KMS-11 (cell line): ENCODE measurements around the gene TAF4.

ENCODE experiments used
- H2AFZ ChIP-seq: fragments of 200-600 bp; sonication (generic); 2 replicates; pipeline ENCODE4 v1.6.1; 2016; ENCODE audit warnings: antibody characterized with exemption, mixed run types, low read depth
- H3K27ac ChIP-seq: fragments of 200-600 bp; sonication (generic); 2 replicates; pipeline ENCODE4 v1.6.1; 2016; ENCODE audit warnings: mild to moderate bottlenecking, mixed run types
- H3K27me3 ChIP-seq: fragments of 200-600 bp; sonication (generic); 2 replicates; pipeline ENCODE4 v1.6.1; 2017; ENCODE audit warnings: mild to moderate bottlenecking, low read depth, mixed run types, moderate library complexity; ENCODE audit not compliant: insufficient read depth
- H3K36me3 ChIP-seq: fragments of 200-600 bp; sonication (generic); 2 replicates; pipeline ENCODE4 v1.6.1; 2017; ENCODE audit warnings: mild to moderate bottlenecking, mixed run types; ENCODE audit not compliant: insufficient read depth
- H3K4me1 ChIP-seq: fragments of 200-600 bp; sonication (generic); 2 replicates; pipeline ENCODE4 v1.6.1; 2016; ENCODE audit warnings: mild to moderate bottlenecking, low read depth, mixed run types; ENCODE audit not compliant: poor library complexity, severe bottlenecking
- H3K4me2 ChIP-seq: fragments of 200-600 bp; sonication (generic); 2 replicates; pipeline ENCODE4 v1.7.0; 2016; ENCODE audit warnings: mild to moderate bottlenecking, mixed run types
- H3K4me3 ChIP-seq: fragments of 200-600 bp; sonication (generic); IDR thresholded peaks from 2 replicates; pipeline ENCODE4 v1.6.1; 2017; ENCODE audit warnings: low read depth, low read length, mixed read lengths; ENCODE audit not compliant: insufficient read depth
- H3K79me2 ChIP-seq: fragments of 200-600 bp; sonication (generic); 2 replicates; pipeline ENCODE4 v1.6.1; 2016; ENCODE audit warnings: low read depth, mixed run types; ENCODE audit not compliant: insufficient read depth
- H3K9ac ChIP-seq: fragments of 200-600 bp; sonication (generic); 2 replicates; pipeline ENCODE4 v1.6.1; 2016; ENCODE audit warnings: mild to moderate bottlenecking, mixed run types
- H4K20me1 ChIP-seq: fragments of 200-600 bp; sonication (generic); 2 replicates; pipeline ENCODE4 v1.6.1; 2016; ENCODE audit warnings: mild to moderate bottlenecking, mixed run types; ENCODE audit not compliant: insufficient read depth
- TF ChIP-seq, protein P1 (sequence below): fragments of 200-600 bp; sonication (generic); conservative IDR thresholded peaks from 2 replicates; pipeline ENCODE4 v1.6.1; 2017; ENCODE audit warnings: low read depth, mild to moderate bottlenecking, antibody characterized with exemption, low read length, moderate library complexity, mixed read lengths

TAF4 gene

DNA sequence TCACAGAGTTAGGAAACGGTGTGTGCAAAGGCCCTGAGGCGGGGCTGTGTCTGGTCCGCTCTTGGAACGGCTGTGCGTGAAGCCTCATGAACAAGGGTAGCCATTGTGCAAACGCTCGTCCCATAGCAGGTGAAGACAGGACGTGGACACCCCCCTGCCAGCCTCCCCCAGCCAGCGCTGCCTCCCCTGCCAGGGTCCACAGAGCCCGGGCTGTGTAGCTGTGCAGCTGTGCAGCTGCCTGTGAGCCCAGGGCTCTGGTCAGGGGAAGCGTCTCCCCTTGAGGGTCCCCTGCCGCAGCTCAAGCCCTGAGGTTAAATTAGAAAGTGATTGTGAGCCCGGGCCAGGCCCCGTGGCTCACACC is 139.4 kb downstream of the TAF4 start:
- Histone ChIP-seq H3K4me2 (no peak overlapping the region), H3K27me3 (peaks cover 50% of the 10 kb centered on the region; the same call in 1 of the 2 replicates), H2AFZ (no peak overlapping the region), H3K79me2 (no peaks in the 10 kb centered on the region), H3K4me3 (no peak overlapping the region), H3K4me1 (no peaks in the 10 kb centered on the region), H4K20me1 (no peaks in the 10 kb centered on the region), H3K36me3 (no peaks in the 10 kb centered on the region), H3K9ac (no peak overlapping the region), H3K27ac (no peak overlapping the region)
- TF ChIP-seq, protein P1, sequence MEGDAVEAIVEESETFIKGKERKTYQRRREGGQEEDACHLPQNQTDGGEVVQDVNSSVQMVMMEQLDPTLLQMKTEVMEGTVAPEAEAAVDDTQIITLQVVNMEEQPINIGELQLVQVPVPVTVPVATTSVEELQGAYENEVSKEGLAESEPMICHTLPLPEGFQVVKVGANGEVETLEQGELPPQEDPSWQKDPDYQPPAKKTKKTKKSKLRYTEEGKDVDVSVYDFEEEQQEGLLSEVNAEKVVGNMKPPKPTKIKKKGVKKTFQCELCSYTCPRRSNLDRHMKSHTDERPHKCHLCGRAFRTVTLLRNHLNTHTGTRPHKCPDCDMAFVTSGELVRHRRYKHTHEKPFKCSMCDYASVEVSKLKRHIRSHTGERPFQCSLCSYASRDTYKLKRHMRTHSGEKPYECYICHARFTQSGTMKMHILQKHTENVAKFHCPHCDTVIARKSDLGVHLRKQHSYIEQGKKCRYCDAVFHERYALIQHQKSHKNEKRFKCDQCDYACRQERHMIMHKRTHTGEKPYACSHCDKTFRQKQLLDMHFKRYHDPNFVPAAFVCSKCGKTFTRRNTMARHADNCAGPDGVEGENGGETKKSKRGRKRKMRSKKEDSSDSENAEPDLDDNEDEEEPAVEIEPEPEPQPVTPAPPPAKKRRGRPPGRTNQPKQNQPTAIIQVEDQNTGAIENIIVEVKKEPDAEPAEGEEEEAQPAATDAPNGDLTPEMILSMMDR = no peak

DNA sequence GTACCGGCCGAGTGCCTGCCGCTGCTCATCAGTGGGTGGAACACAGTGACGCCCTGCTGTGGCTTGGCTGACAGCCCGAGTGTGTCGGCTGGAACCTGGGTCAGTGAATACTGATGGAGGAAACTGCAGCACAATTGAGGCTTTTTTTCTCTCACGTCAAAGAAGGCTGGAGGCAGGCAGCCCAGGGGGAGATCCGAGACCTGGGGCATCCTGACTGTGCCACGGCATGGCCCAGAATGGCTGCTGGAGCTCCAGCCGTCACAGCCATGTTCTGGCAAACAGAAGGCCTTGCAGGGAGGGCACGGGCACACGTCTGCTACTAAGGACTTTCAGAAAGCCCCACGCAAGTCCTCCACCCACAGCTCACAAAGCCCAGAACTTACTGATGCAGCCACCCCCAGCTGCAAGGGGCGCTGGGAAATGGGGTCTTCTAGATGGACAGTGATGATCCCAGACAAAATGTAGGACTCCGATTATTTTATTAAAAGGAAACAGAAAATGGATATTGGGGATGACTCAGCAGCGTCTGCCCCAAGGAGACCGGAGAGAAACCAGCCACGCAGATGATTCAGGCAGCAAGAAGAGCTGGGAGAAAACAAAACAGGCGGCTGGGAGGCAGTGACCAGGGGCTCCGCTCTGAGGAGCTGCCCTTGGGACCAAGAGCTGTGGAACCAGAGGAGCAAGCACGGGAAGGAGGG is 140.0 kb downstream of the TAF4 start:
- no peaks in the 10 kb centered on the region for H3K79me2 ChIP-seq
- H2AFZ ChIP-seq = no peak overlapping the region
- TF ChIP-seq, protein P1 = no peak
- H3K9ac ChIP-seq = no peak overlapping the region
- H3K4me2 ChIP-seq = no peak overlapping the region
- peaks cover 46% of the 10 kb centered on the region; the same call in 1 of the 2 replicates for H3K27me3 ChIP-seq
- no peaks in the 10 kb centered on the region for H3K4me1 ChIP-seq
- no peaks in the 10 kb centered on the region for H4K20me1 ChIP-seq
- no peak overlapping the region for H3K27ac ChIP-seq
- H3K36me3 ChIP-seq = no peaks in the 10 kb centered on the region
- no peak overlapping the region for H3K4me3 ChIP-seq

DNA sequence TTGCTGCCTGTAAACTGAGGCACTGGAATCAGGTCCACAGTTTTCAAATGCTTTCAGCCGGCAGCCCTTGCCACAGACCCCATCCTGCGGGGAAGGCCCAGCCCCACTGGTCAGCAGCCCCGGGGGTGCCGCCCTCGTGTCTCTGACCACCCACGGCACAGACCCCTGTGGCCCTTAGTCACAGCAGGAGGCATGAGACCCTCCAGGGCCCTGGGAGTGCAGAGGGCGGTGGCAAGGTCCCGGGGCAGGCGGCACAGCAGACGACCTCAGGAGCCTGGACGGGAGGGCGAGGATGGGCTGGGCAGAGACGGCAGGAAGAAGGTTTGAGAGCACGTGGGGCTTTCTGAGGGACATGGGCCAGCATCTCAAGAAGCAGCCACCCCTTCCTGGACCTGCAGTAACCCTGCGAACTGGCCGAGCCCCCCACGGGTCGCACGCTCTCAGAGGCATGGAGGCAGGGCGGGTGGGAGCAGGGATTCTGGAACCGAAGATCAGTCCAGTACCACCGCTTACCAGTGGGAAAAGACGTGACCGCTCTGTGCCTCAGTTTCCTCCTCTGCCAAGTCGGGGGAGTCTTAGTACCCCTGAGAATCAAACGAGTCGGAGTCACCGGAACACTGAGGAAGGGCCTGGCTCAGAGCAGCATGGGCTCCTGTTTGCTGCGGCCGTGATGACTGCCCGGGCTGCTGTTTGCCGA is 140.7 kb downstream of the TAF4 start:
- Histone ChIP-seq H3K79me2 (no peaks in the 10 kb centered on the region), H3K27ac (no peak overlapping the region), H3K27me3 (peaks cover 39% of the 10 kb centered on the region; the same call in 1 of the 2 replicates), H3K4me2 (no peak overlapping the region), H2AFZ (no peak overlapping the region), H4K20me1 (no peaks in the 10 kb centered on the region), H3K9ac (no peak overlapping the region), H3K4me3 (no peak overlapping the region), H3K4me1 (no peaks in the 10 kb centered on the region), H3K36me3 (no peaks in the 10 kb centered on the region)
- TF ChIP-seq, protein P1 = no peak
